HCT116 (cell line): ENCODE measurements around the gene PPFIA2. TPM values are rescaled to one million over a fixed set of nuclear protein-coding genes. Genes with fewer than 3 reads are reported as not detected.

Source experiments
- ATAC-seq: fragments of 200-7000 bp; cut with Tn5 transposase; 2 replicates; pipeline ENCODE4 v1.9.1; 2020; ENCODE audit warnings: mild to moderate bottlenecking, moderate library complexity
- BruUV-seq: library from RNA; stranded (reverse); fragments of 400-500 nt; replicated peaks from 2 replicates; lab custom pipeline; 2021; lab: Mats Ljungman, UMichigan
- CTCF ChIA-PET: fragments of 300-600 bp; sonication (Branson Sonifier 250); formaldehyde crosslinking; loops from one replicate; lab custom pipeline; 2021; ENCODE audit warnings: antibody characterized with exemption; lab: Charles Lee
- POLR2A ChIA-PET: fragments of 300-600, 350-600 bp; sonication (Branson Sonifier 250); formaldehyde crosslinking; loops from one replicate; lab custom pipeline; 2021; ENCODE audit warnings: antibody characterized with exemption; lab: Charles Lee
- RAD21 ChIA-PET, 2 experiments: fragments of 300-600 bp; sonication (Branson Sonifier 250); formaldehyde crosslinking; loops; one replicate each; lab custom pipeline; 2023; ENCODE audit warnings: low total read pairs in 2 of 2; ENCODE audit not compliant: uncharacterized antibody in 2 of 2, unreplicated experiment in 2 of 2, low non-redundant PET in 1 of 2; lab: Charles Lee
- DNase-seq: peaks from one replicate; pipeline ENCODE4 v3.0.0-alpha.2; 2010; ENCODE audit warnings: low read depth, low spot score
- H2AFZ ChIP-seq: fragments of 200-600 bp; shearing (Covaris generic), sonication (generic); 2 replicates; pipeline ENCODE4 v1.6.1; 2017; ENCODE audit warnings: low read depth, mixed run types, mixed read lengths, antibody characterized with exemption, low read length; ENCODE audit not compliant: poor library complexity, severe bottlenecking
- H3K27ac ChIP-seq: 2 replicates; pipeline ENCODE4 v1.5.1; 2012; ENCODE audit warnings: low read depth, low read length
- H3K27me3 ChIP-seq: fragments of 200-600 bp; sonication (generic); 2 replicates; pipeline ENCODE4 v1.6.1; 2016; ENCODE audit warnings: mixed run types, low read length, mixed read lengths; ENCODE audit not compliant: insufficient read depth
- H3K36me3 ChIP-seq, 2 experiments: fragments of 200-500 bp in 1 of 2; fragments of 200-600 bp in 1 of 2; sonication (Bioruptor generic) in 1 of 2; sonication (generic) in 1 of 2; 2 replicates each; pipeline versions ENCODE4 v1.5.1 to v1.6.1; 2014 to 2016; ENCODE audit warnings: low read length in 2 of 2, inconsistent platforms in 1 of 2, mixed read lengths in 1 of 2, mixed run types in 1 of 2; ENCODE audit not compliant: insufficient read depth in 2 of 2, control insufficient read depth in 1 of 2
- H3K4me1 ChIP-seq, 2 experiments: fragments of 200-600 bp in 1 of 2; sonication (generic) in 1 of 2; 2 replicates each; pipeline versions ENCODE4 v1.5.1 to v1.6.1; 2012 to 2017; ENCODE audit warnings: low read length in 2 of 2, inconsistent platforms in 1 of 2, mild to moderate bottlenecking in 1 of 2, mixed read lengths in 1 of 2, mixed run types in 1 of 2, moderate library complexity in 1 of 2; ENCODE audit not compliant: insufficient read depth in 2 of 2, control insufficient read depth in 1 of 2
- H3K4me2 ChIP-seq: fragments of 200-600 bp; sonication (generic); 2 replicates; pipeline ENCODE4 v1.6.1; 2017; ENCODE audit warnings: mixed run types, low read length, mixed read lengths
- H3K4me3 ChIP-seq, 2 experiments: fragments of 200-600 bp in 1 of 2; sonication (generic) in 1 of 2; replicated peaks in 1 of 2; 2 replicates each; pipeline ENCODE4 v1.5.1; 2011 to 2016; ENCODE audit warnings: low read length in 2 of 2, control low read depth in 1 of 2, low read depth in 1 of 2, mild to moderate bottlenecking in 1 of 2, mixed read lengths in 1 of 2, mixed run types in 1 of 2
- H3K79me2 ChIP-seq: fragments of 200-600 bp; sonication (generic); 2 replicates; pipeline ENCODE4 v1.6.1; 2017; ENCODE audit warnings: mild to moderate bottlenecking, mixed run types, low read length, moderate library complexity, mixed read lengths; ENCODE audit not compliant: insufficient read depth
- H3K9ac ChIP-seq: fragments of 200-600 bp; sonication (generic); 2 replicates; pipeline ENCODE4 v1.6.1; 2016; ENCODE audit warnings: low read length, mixed read lengths
- H3K9me2 ChIP-seq: fragments of 200-600 bp; sonication (generic), shearing (Covaris generic); 2 replicates; pipeline ENCODE4 v1.6.1; 2017; ENCODE audit warnings: mixed run types, mild to moderate bottlenecking, moderate library complexity; ENCODE audit not compliant: insufficient read depth
- H3K9me3 ChIP-seq, 2 experiments: fragments of 200-500 bp in 1 of 2; fragments of 200-600 bp in 1 of 2; sonication (Bioruptor generic) in 1 of 2; sonication (generic) in 1 of 2; 2 replicates each; pipeline ENCODE4 v1.6.1; 2014 to 2017; ENCODE audit warnings: low read length in 2 of 2, mixed read lengths in 2 of 2, inconsistent platforms in 1 of 2, low read depth in 1 of 2, mild to moderate bottlenecking in 1 of 2, mixed run types in 1 of 2, moderate library complexity in 1 of 2; ENCODE audit not compliant: control insufficient read depth in 1 of 2, insufficient read depth in 1 of 2
- H4K20me1 ChIP-seq: fragments of 200-600 bp; sonication (generic), shearing (Covaris generic); 2 replicates; pipeline ENCODE4 v1.6.1; 2017; ENCODE audit warnings: mixed run types, mild to moderate bottlenecking, moderate library complexity; ENCODE audit not compliant: insufficient read depth
- CBX3 ChIP-seq: IDR thresholded peaks from 2 replicates; pipeline ENCODE4 v1.6.1; 2012; ENCODE audit warnings: low read depth
- EGR1 ChIP-seq: IDR thresholded peaks from 2 replicates; pipeline ENCODE4 v1.6.1; 2012; ENCODE audit warnings: low read depth
- EZH2phosphoT487 ChIP-seq: fragments of 200-600 bp; IDR thresholded peaks from 2 replicates; pipeline ENCODE4 v1.6.1; 2018; ENCODE audit warnings: antibody characterized with exemption, borderline replicate concordance
- JUND ChIP-seq: IDR thresholded peaks from 2 replicates; pipeline ENCODE4 v1.6.1; 2012
- SP1 ChIP-seq: IDR thresholded peaks from 2 replicates; pipeline ENCODE4 v1.6.1; 2012; ENCODE audit warnings: low read depth
- SRF ChIP-seq: IDR thresholded peaks from 2 replicates; pipeline ENCODE4 v1.6.1; 2012; ENCODE audit warnings: low read depth
- TCF7L2 ChIP-seq: IDR thresholded peaks from 2 replicates; pipeline ENCODE4 v1.7.0; 2011; ENCODE audit warnings: borderline replicate concordance, inconsistent platforms; ENCODE audit not compliant: insufficient read depth, insufficient read length; ENCODE audit errors: extremely low read depth
- YY1 ChIP-seq: IDR thresholded peaks from 2 replicates; pipeline ENCODE4 v1.6.1; 2011; ENCODE audit warnings: low read length, low read depth, moderate library complexity, mild to moderate bottlenecking; ENCODE audit not compliant: insufficient replicate concordance; ENCODE audit errors: extremely low read depth
- intact Hi-C: fragments of 100-400 bp; cut with micrococcal nuclease; formaldehyde crosslinking; loops from 2 replicates; pipeline ENCODE4 v1.10.0; 2022
- total RNA-seq: library from RNA; stranded (reverse); gene quantifications from one replicate; pipeline ENCODE4 v1.2.1, GENCODE V29; 2021; ENCODE audit not compliant: unreplicated experiment
- TF ChIP-seq, protein P1 (sequence below), 3 experiments: fragments of 200-600 bp in 1 of 3; sonication (generic) in 1 of 3; IDR thresholded peaks in 2 of 3; conservative IDR thresholded peaks in 1 of 3; 2 replicates each; pipeline ENCODE4 v1.5.1; 2012 to 2017; ENCODE audit warnings: low read depth in 2 of 3, low read length in 2 of 3, antibody characterized with exemption in 1 of 3, borderline replicate concordance in 1 of 3, control low read depth in 1 of 3, mild to moderate bottlenecking in 1 of 3, mixed read lengths in 1 of 3, mixed run types in 1 of 3, moderate library complexity in 1 of 3; ENCODE audit not compliant: insufficient read depth in 1 of 3
- TF ChIP-seq, protein P2 (sequence below): IDR thresholded peaks from 2 replicates; pipeline ENCODE4 v1.6.1; 2012
- TF ChIP-seq, protein P3 (sequence below): IDR thresholded peaks from 2 replicates; pipeline ENCODE4 v1.6.1; 2011; ENCODE audit warnings: mild to moderate bottlenecking, low read length, moderate library complexity; ENCODE audit not compliant: insufficient replicate concordance; ENCODE audit errors: extremely low read depth

PPFIA2 gene
- total RNA-seq, 1 experiment from 2014 or later, result not detected

DNA sequence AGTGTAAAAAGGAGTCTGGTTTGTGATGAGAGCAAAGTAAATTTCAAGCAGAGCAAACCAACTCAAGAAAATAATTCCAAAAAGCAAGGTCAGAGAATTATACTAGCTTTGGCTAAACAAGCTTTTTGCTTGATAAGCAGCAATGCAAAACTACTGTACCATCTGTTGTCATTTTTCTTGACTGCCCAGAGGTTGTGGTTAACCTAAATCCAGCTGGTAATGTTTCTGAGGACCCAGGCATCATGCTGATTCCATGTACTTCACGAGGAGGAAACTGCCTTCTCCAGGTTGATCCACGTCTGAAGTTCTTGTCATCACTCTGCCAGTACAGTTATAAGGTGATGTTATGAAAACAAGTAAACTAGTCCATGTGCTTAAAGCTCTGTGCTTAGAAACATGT lies 496.1 kb downstream of the PPFIA2 start:
- DNase-seq (no peak), ATAC-seq (no peak)
- Histone ChIP-seq H3K79me2 (no peaks in the 10 kb centered on the region), H3K4me1 (no peaks in the 10 kb centered on the region), H3K36me3 (no peaks in the 10 kb centered on the region), H3K9ac (no peak overlapping the region), H2AFZ (no peak overlapping the region), H3K4me2 (no peak overlapping the region), H3K27ac (no peak overlapping the region), H3K27me3 (no peaks in the 10 kb centered on the region), H4K20me1 (no peaks in the 10 kb centered on the region), H3K4me3 (no peak overlapping the region), H3K9me2 (no peaks in the 10 kb centered on the region), H3K9me3 (no peaks in the 10 kb centered on the region)
- ChIA-PET RAD21 (no interaction called here), CTCF (interaction anchor here (1.6 kb wide), 1 partner anchor 1068 kb away, joined by 4 read pairs; no protein-coding TSS in a partner anchor), POLR2A (no interaction called here)
- no TSS peak for BruUV-seq
- TF ChIP-seq EGR1, result no peak
- TF ChIP-seq, protein P1, sequence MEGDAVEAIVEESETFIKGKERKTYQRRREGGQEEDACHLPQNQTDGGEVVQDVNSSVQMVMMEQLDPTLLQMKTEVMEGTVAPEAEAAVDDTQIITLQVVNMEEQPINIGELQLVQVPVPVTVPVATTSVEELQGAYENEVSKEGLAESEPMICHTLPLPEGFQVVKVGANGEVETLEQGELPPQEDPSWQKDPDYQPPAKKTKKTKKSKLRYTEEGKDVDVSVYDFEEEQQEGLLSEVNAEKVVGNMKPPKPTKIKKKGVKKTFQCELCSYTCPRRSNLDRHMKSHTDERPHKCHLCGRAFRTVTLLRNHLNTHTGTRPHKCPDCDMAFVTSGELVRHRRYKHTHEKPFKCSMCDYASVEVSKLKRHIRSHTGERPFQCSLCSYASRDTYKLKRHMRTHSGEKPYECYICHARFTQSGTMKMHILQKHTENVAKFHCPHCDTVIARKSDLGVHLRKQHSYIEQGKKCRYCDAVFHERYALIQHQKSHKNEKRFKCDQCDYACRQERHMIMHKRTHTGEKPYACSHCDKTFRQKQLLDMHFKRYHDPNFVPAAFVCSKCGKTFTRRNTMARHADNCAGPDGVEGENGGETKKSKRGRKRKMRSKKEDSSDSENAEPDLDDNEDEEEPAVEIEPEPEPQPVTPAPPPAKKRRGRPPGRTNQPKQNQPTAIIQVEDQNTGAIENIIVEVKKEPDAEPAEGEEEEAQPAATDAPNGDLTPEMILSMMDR (IDR thresholded peaks at IDR 0.05 in 2 of 3, conservative IDR thresholded peaks at IDR 0.05 in 1 of 3; ENCODE audit: borderline replicate concordance in 1 of 3, insufficient read depth in 1 of 3, low read depth in 2 of 3, low read length in 2 of 3), result no peak
- TF ChIP-seq YY1, result no peak
- no peak for TF ChIP-seq EZH2phosphoT487
- no peak for TF ChIP-seq JUND
- TF ChIP-seq SP1, result no peak
- intact Hi-C loops, result no loop called here

DNA sequence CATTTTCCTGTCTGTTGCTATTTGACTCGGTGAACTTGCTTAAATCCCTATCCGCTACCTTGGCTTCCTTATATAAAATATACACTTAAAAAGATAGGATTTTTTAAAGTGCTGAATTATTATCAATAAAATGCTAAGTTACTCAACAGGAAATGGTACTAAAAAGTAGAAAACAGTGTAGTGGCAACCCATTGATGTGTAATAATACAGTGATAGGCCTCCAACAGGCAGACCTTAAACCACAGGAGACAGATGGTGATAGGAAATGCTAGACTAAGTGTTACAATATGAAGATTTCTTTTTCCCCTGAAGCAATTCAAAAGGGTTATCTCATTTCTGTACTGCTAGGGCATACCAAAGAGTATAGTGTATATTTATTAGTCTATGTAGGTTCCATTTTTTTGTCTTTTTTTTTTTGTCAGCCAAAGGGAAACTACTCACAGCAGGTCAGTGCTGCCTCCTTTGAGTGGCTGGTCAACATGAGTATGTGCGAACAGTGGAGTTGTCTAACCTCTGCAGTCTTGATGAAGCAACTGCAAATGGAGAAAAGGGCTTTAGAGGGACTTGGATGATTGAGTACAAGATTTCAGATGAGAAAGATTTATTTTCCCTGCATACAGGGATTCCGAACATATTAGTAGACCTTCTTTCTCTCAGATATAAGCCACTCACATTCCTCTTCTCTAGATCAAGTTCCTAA lies 497.5 kb downstream of the PPFIA2 start:
- Histone ChIP-seq H2AFZ (no peak overlapping the region), H3K27ac (no peak overlapping the region), H3K9me3 (no peaks in the 10 kb centered on the region), H3K79me2 (no peaks in the 10 kb centered on the region), H3K9me2 (no peaks in the 10 kb centered on the region), H3K36me3 (no peaks in the 10 kb centered on the region), H3K4me2 (no peak overlapping the region), H3K27me3 (no peaks in the 10 kb centered on the region), H3K9ac (no peak overlapping the region), H3K4me1 (no peaks in the 10 kb centered on the region), H4K20me1 (no peaks in the 10 kb centered on the region), H3K4me3 (no peak overlapping the region)
- RAD21 ChIA-PET, result no interaction called here
- CTCF ChIA-PET, result interaction anchor here (1.6 kb wide), 1 partner anchor 1066 kb away, joined by 4 read pairs; no protein-coding TSS in a partner anchor
- POLR2A ChIA-PET, result no interaction called here
- DNase-seq (no peak), ATAC-seq (peak; percentile 55; the same call in 1 of the 2 replicates)
- intact Hi-C loops, result no loop called here
- BruUV-seq, result no TSS peak
- TF ChIP-seq, protein P1 (IDR thresholded peaks at IDR 0.05 in 2 of 3, conservative IDR thresholded peaks at IDR 0.05 in 1 of 3; ENCODE audit: borderline replicate concordance in 1 of 3, insufficient read depth in 1 of 3, low read depth in 2 of 3, low read length in 2 of 3), result no peak
- no peak for TF ChIP-seq SRF
- TF ChIP-seq, protein P2, sequence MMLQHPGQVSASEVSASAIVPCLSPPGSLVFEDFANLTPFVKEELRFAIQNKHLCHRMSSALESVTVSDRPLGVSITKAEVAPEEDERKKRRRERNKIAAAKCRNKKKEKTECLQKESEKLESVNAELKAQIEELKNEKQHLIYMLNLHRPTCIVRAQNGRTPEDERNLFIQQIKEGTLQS, result no peak
- TF ChIP-seq, protein P3, sequence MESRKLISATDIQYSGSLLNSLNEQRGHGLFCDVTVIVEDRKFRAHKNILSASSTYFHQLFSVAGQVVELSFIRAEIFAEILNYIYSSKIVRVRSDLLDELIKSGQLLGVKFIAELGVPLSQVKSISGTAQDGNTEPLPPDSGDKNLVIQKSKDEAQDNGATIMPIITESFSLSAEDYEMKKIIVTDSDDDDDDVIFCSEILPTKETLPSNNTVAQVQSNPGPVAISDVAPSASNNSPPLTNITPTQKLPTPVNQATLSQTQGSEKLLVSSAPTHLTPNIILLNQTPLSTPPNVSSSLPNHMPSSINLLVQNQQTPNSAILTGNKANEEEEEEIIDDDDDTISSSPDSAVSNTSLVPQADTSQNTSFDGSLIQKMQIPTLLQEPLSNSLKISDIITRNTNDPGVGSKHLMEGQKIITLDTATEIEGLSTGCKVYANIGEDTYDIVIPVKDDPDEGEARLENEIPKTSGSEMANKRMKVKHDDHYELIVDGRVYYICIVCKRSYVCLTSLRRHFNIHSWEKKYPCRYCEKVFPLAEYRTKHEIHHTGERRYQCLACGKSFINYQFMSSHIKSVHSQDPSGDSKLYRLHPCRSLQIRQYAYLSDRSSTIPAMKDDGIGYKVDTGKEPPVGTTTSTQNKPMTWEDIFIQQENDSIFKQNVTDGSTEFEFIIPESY, result no peak
- TF ChIP-seq CBX3, result no peak
- TF ChIP-seq SP1, result no peak
- TF ChIP-seq TCF7L2, result no peak
- TF ChIP-seq EZH2phosphoT487, result no peak
